Smooth muscle cell (in vitro differentiated cells): ENCODE results near the gene ATP8B1. TPM values are rescaled to one million over a fixed set of nuclear protein-coding genes. Genes with fewer than 3 reads are reported as not detected.

ENCODE experiments used
- DNase-seq: peaks from one replicate; lab custom pipeline; 2025; ENCODE audit not compliant: unreplicated experiment; lab: John Stamatoyannopoulos, UW
- H2AFZ ChIP-seq: fragments of 200-600 bp; sonication (generic); 2 replicates; pipeline ENCODE4 v1.6.0; 2016; ENCODE audit warnings: antibody characterized with exemption, low read depth, mild to moderate bottlenecking
- H3F3A ChIP-seq: fragments of 200-600 bp; sonication (generic); 2 replicates; pipeline ENCODE4 v1.6.0; 2017; ENCODE audit warnings: antibody characterized with exemption, low read depth
- H3K27ac ChIP-seq: fragments of 200-600 bp; sonication (generic); 2 replicates; pipeline ENCODE4 v1.5.1; 2016; ENCODE audit warnings: low read depth, mild to moderate bottlenecking
- H3K27me3 ChIP-seq: fragments of 200-600 bp; sonication (generic); 2 replicates; pipeline ENCODE4 v1.6.1; 2016; ENCODE audit warnings: low read depth, mild to moderate bottlenecking
- H3K36me3 ChIP-seq: fragments of 200-600 bp; sonication (generic); 2 replicates; pipeline ENCODE4 v1.5.1; 2016; ENCODE audit warnings: low read depth
- H3K4me1 ChIP-seq: fragments of 200-600 bp; sonication (generic); 2 replicates; pipeline ENCODE4 v1.5.1; 2016; ENCODE audit warnings: low read depth
- H3K4me2 ChIP-seq: fragments of 200-600 bp; sonication (generic); 2 replicates; pipeline ENCODE4 v1.6.0; 2016; ENCODE audit warnings: mild to moderate bottlenecking
- H3K4me3 ChIP-seq: fragments of 200-600 bp; sonication (generic); 2 replicates; pipeline ENCODE4 v1.5.1; 2016; ENCODE audit warnings: mild to moderate bottlenecking
- H3K79me2 ChIP-seq: fragments of 200-600 bp; sonication (generic); 2 replicates; pipeline ENCODE4 v1.6.0; 2016; ENCODE audit warnings: low read depth, mild to moderate bottlenecking
- H3K9ac ChIP-seq: fragments of 200-600 bp; sonication (generic); 2 replicates; pipeline ENCODE4 v1.6.0; 2016; ENCODE audit warnings: low read depth
- H3K9me3 ChIP-seq: fragments of 200-600 bp; sonication (generic); replicated peaks from 2 replicates; pipeline ENCODE4 v1.5.1; 2016; ENCODE audit warnings: low read depth
- H4K20me1 ChIP-seq: fragments of 200-600 bp; sonication (generic); 2 replicates; pipeline ENCODE4 v1.6.0; 2016; ENCODE audit warnings: low read depth
- WGBS: methylation state at CpG from one replicate; pipeline ENCODE4 v1.1.7; 2016; ENCODE audit warnings: low lambda C conversion rate; 5-methylcytosine and 5-hydroxymethylcytosine counted together
- polyA plus RNA-seq: library from polyadenylated mRNA; unstranded; fragments of >200 nt; fragmentation: Nextera tagmentation; extraction: Ambion mirVana; gene quantifications from 2 replicates; pipeline ENCODE4 v1.2.1, GENCODE V29; 2016
- total RNA-seq: library from RNA; depleted of rRNA; stranded (reverse); fragments of >200 nt; gene quantifications from 2 replicates; pipeline ENCODE4 v1.2.3, GENCODE V29; 2014
- TF ChIP-seq, protein P1 (sequence below): fragments of 200-600 bp; sonication (generic); IDR thresholded peaks from 2 replicates; pipeline ENCODE4 v1.5.1; 2017; ENCODE audit warnings: borderline replicate concordance, mild to moderate bottlenecking, antibody characterized with exemption; ENCODE audit not compliant: insufficient read depth, poor library complexity, severe bottlenecking

Gene ATP8B1
- total and polyA plus RNA-seq, 2 experiments from 2014 or later: 1.1 to 6.1 TPM

DNA sequence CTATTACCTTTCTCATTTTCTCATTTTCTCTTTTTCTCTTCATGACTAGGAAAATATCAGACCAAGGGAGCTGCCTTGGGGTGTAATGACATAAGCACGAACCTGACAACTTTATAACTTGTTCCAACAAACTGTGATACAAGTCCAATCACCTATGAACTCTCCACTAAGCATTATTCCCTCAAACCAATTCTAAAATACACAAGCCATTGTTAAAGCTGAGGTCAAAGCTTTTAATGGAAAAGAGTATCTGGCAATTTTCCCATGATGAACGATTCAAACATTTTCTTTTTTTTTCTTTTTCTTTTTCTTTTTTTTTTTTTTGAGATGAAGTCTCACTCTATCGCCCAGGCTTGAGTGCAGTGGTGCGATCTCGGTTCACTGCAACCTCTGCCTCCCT is 133.1 kb downstream of the ATP8B1 start:
- no peak overlapping the region for H3K27ac ChIP-seq
- no peaks in the 10 kb centered on the region for H4K20me1 ChIP-seq
- TF ChIP-seq, protein P1, sequence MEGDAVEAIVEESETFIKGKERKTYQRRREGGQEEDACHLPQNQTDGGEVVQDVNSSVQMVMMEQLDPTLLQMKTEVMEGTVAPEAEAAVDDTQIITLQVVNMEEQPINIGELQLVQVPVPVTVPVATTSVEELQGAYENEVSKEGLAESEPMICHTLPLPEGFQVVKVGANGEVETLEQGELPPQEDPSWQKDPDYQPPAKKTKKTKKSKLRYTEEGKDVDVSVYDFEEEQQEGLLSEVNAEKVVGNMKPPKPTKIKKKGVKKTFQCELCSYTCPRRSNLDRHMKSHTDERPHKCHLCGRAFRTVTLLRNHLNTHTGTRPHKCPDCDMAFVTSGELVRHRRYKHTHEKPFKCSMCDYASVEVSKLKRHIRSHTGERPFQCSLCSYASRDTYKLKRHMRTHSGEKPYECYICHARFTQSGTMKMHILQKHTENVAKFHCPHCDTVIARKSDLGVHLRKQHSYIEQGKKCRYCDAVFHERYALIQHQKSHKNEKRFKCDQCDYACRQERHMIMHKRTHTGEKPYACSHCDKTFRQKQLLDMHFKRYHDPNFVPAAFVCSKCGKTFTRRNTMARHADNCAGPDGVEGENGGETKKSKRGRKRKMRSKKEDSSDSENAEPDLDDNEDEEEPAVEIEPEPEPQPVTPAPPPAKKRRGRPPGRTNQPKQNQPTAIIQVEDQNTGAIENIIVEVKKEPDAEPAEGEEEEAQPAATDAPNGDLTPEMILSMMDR: no peak
- H3K36me3 ChIP-seq: no peaks in the 10 kb centered on the region
- H2AFZ ChIP-seq: no peak overlapping the region
- WGBS: 90% methylated on average over 5 of the region's 5 CpGs
- no peak for DNase-seq
- peaks cover 4% of the 10 kb centered on the region for H3K4me1 ChIP-seq
- no peaks in the 10 kb centered on the region for H3K27me3 ChIP-seq
- no peak overlapping the region for H3K9ac ChIP-seq
- H3K79me2 ChIP-seq: no peaks in the 10 kb centered on the region
- no peak overlapping the region for H3K4me2 ChIP-seq
- H3F3A ChIP-seq: no peaks in the 10 kb centered on the region
- H3K4me3 ChIP-seq: no peak overlapping the region
- no peaks in the 10 kb centered on the region for H3K9me3 ChIP-seq

DNA sequence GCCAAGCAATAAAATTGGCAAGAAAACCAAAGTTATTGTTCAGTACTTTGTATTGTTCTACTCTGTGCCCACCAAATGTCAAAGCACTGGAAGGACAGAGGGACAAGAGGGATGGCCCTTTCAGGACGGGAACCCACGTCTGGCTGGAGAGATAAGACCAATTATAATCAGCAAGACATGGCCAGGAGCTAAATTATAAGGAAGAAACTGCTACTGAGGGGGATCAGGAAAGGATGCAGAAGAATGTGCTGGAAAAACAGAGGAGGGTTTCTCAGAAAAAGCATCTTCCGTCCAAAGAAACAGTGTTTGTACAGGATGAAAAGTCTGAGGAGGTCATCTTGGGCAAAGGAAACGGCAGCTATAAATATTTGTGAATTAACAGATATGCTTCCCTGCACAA is 135.1 kb downstream of the ATP8B1 start:
- Histone ChIP-seq H3K4me1 (peaks cover 4% of the 10 kb centered on the region), H2AFZ (no peak overlapping the region), H3K36me3 (no peaks in the 10 kb centered on the region), H3K79me2 (no peaks in the 10 kb centered on the region), H3F3A (no peaks in the 10 kb centered on the region), H3K9me3 (no peaks in the 10 kb centered on the region), H3K9ac (no peak overlapping the region), H3K27ac (no peak overlapping the region), H3K4me3 (no peak overlapping the region), H4K20me1 (no peaks in the 10 kb centered on the region), H3K4me2 (no peak overlapping the region), H3K27me3 (no peaks in the 10 kb centered on the region)
- 58% methylated on average over 4 of the region's 4 CpGs for WGBS
- DNase-seq: no peak
- TF ChIP-seq, protein P1: no peak

DNA sequence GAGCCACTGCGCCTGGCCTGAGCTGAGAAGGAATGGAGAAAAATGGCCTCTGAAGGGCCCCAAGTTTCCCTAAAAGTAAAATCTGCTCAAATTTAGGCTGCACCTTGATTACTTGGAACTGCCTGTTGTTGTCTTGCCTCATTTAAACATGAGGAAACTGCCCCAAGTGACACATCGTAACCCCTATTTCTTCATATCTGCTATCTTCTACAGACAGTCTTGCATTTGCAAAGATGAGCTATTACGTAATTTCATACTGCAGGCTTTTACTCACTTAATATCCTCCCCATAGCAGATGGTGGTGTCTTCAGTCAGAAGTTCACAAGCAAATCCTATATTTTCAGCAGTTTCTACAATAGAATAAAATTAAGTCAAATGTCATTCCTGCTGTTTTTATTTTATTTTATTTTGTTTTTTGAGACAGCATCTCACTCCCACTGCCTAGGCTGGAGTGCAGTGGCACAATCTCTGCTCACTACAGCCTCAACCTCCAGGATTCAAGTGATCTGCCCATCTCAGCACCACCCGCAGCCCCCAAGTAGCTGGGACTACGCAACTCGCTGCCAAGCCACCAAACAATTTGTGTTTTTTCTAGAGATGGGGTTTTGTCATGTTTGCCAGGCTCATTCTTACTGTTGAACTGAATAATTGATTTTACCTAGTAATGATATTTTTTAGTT is 136.2 kb downstream of the ATP8B1 start:
- Histone ChIP-seq H3K27ac (no peak overlapping the region), H3K36me3 (no peaks in the 10 kb centered on the region), H3K9ac (no peak overlapping the region), H3K4me2 (peak overlapping the region; percentile 21), H4K20me1 (no peaks in the 10 kb centered on the region), H2AFZ (no peak overlapping the region), H3K9me3 (no peaks in the 10 kb centered on the region), H3F3A (no peaks in the 10 kb centered on the region), H3K27me3 (no peaks in the 10 kb centered on the region), H3K4me1 (peaks cover 4% of the 10 kb centered on the region), H3K79me2 (no peaks in the 10 kb centered on the region), H3K4me3 (no peak overlapping the region)
- no peak for DNase-seq
- TF ChIP-seq, protein P1: no peak
- WGBS: 78% methylated on average over 6 of the region's 6 CpGs

DNA sequence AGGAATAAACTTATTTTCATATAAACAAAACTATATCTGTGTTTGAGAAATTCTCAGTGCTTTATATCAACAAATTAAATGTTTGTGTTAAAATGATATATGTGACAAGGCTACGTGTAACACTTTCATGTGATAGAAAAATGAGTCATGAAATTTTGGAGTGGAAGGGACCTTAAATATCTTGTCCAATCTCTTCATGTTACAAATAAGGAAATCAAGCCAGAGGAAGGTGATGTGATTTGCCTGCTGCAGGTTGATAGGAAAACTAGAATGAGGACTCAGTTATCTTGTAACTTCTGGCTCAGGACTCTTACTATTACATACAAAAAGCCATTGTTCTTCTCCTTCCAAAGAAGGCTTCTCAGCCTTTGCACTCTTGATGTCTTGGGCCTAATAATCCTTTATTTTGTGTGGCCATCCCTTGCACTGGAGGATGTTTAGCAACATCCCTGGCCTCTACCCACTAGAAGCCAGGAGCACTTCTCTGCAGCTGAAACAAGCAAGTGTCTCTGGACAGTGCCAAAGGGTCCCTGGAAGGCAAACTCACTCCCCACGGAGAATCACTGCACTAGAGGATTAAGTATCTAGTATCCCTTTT is 138.4 kb downstream of the ATP8B1 start:
- H3K9me3 ChIP-seq: no peaks in the 10 kb centered on the region
- no peak overlapping the region for H2AFZ ChIP-seq
- H3K4me1 ChIP-seq: peaks cover 4% of the 10 kb centered on the region
- TF ChIP-seq, protein P1: no peak
- DNase-seq: no peak
- H4K20me1 ChIP-seq: no peaks in the 10 kb centered on the region
- H3K27ac ChIP-seq: no peak overlapping the region
- H3F3A ChIP-seq: no peaks in the 10 kb centered on the region
- H3K9ac ChIP-seq: no peak overlapping the region
- 80% methylated on average over 2 of the region's 2 CpGs for WGBS
- H3K4me3 ChIP-seq: no peak overlapping the region
- H3K27me3 ChIP-seq: no peaks in the 10 kb centered on the region
- H3K36me3 ChIP-seq: no peaks in the 10 kb centered on the region
- no peaks in the 10 kb centered on the region for H3K79me2 ChIP-seq
- no peak overlapping the region for H3K4me2 ChIP-seq
